Gastroesophageal sphincter (tissue), 3 donors: Measurements from ENCODE around the gene CBLB.

Experiments used
- CTCF ChIP-seq, 4 experiments: fragments of 200-600 bp in 2 of 4; fragments of 450-650 bp in 2 of 4; sonication (generic) in 1 of 4; IDR thresholded peaks; one replicate each; pipeline ENCODE4 v1.5.1; 2017 to 2019; ENCODE audit warnings: antibody characterized with exemption in 4 of 4, mild to moderate bottlenecking in 2 of 4, moderate library complexity in 2 of 4
- POLR2A ChIP-seq, 2 donors: fragments of 450-650 bp; IDR thresholded peaks; one replicate each; pipeline ENCODE4 v1.6.1; 2017; ENCODE audit warnings: antibody characterized with exemption in 2 of 2, mild to moderate bottlenecking in 2 of 2, moderate library complexity in 1 of 2
- POLR2AphosphoS5 ChIP-seq: sonication (generic); formaldehyde crosslinking; IDR thresholded peaks from one replicate; pipeline ENCODE4 v1.6.1; 2017; ENCODE audit warnings: antibody characterized with exemption

DNA sequence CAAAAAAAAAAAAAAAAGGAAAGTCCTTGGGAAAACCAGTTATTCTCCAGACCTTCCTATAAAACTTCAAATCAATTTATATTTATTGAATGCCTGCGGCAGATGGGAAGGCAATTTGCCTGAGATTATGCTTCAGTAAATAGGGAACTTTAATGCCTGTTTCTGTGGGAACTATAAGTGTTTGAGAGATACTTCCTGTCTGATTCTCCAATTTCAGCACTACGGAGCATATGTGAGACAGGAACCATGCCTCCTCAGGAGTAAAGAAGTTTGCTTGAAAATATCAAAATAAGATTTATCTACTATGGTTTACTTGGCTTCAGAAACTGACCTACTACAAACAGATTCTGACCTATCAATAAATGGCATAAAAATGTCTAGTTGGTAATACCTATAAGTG lies 135.5 kb downstream of the CBLB start:
- TF ChIP-seq CTCF (IDR thresholded peaks at IDR 0.05) (no peak), POLR2A (IDR thresholded peaks at IDR 0.05) (no peak), POLR2AphosphoS5 (no peak)
